GM12864 (cell line): ENCODE data around the gene UQCC2.

Experiments used
- DNase-seq: peaks from one replicate; pipeline ENCODE4 v3.0.0-alpha.2; 2011; ENCODE audit warnings: low read depth
- H3K4me3 ChIP-seq: 2 replicates; pipeline ENCODE4 v1.5.1; 2011; ENCODE audit warnings: mild to moderate bottlenecking, low read depth, low read length, control low read depth
- TF ChIP-seq, protein P1 (sequence below): IDR thresholded peaks from 2 replicates; pipeline ENCODE4 v1.5.1; 2011; ENCODE audit warnings: low read depth, mild to moderate bottlenecking, moderate library complexity, low read length, control low read depth, inconsistent platforms; ENCODE audit errors: missing control alignments

The UQCC2 gene

DNA sequence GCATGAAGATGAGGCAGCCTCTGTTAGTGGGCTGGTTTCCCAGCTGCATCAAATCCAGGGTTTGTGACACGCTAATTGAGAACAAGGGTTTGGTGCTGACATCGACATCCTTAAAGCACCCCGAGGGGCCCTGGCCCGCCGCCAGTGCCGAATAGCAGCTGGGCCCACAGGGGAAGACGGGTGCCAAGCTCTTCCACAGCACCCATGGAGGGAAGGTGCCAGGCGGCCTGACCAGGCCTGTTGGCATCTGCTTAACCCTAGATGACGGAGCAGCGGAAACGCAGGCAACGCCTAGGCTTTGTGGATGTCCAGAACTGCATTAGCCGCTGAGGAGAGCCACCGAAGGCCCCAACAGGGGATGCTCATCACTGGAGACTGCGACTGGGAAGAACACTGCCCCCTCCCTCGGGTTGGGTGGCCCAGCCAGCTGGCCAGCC lies 16.0 kb downstream of the UQCC2 start:
- TF ChIP-seq, protein P1, sequence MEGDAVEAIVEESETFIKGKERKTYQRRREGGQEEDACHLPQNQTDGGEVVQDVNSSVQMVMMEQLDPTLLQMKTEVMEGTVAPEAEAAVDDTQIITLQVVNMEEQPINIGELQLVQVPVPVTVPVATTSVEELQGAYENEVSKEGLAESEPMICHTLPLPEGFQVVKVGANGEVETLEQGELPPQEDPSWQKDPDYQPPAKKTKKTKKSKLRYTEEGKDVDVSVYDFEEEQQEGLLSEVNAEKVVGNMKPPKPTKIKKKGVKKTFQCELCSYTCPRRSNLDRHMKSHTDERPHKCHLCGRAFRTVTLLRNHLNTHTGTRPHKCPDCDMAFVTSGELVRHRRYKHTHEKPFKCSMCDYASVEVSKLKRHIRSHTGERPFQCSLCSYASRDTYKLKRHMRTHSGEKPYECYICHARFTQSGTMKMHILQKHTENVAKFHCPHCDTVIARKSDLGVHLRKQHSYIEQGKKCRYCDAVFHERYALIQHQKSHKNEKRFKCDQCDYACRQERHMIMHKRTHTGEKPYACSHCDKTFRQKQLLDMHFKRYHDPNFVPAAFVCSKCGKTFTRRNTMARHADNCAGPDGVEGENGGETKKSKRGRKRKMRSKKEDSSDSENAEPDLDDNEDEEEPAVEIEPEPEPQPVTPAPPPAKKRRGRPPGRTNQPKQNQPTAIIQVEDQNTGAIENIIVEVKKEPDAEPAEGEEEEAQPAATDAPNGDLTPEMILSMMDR: no peak
- no peak for DNase-seq
- H3K4me3 ChIP-seq: no peak overlapping the region

GRCh38 chr6:33694977-33695376 lies 16.5 kb downstream of the UQCC2 start:
- TF ChIP-seq, protein P1: no peak
- no peak for DNase-seq

GRCh38 chr6:33694401-33694931 lies 17.0 kb downstream of the UQCC2 start:
- no peak for DNase-seq
- TF ChIP-seq, protein P1: no peak
- H3K4me3 ChIP-seq: no peak overlapping the region

More at GRCh38 chr6:33694977-33695376, 16.5 kb downstream of the UQCC2 start:
- no peak overlapping the region for H3K4me3 ChIP-seq

DNA sequence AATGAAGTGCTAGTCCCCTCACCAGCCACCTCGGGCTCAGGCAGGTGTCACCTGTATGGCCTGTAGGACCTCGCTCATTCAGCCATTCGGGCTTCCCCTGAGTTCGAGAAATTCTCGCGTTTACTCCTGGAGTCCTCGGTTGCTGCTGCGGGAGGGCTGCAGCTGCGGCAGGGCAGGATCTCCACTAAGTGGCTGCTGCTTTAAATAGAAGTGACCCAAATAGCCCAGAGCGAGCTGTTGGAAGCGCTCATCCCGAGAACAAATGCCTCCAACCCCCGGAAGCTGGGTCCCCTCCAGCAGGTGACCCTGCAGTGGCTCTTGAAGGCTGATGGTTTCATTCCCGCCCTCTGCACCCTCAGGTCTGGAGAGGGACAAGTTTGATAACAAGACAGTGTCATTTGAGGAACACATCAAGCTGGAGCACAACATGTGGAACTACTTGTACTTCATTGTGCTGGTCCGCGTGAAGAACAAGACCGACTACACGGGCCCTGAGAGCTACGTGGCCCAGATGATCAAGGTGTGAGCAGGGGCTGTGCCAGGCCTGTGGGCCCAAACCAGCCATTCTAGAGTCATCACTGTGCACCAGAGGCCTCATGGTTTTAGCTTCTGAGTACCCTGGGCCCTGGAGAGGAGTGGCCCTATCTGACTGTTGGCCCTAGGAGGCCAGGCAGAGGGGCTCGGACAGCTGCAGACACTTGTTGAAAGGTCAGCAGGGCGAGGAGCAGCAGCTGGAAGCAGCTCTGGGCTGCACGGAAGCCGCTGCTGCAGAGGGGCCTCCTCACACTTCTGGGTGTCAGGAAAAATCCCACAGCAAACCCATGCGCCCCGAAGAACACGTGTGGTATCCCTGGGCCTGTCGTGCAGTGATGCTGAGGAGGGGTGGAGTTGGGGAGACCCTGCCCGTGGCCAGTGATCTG lies 18.1 kb downstream of the UQCC2 start:
- TF ChIP-seq, protein P1: no peak
- no peak for DNase-seq
- no peak overlapping the region for H3K4me3 ChIP-seq

DNA sequence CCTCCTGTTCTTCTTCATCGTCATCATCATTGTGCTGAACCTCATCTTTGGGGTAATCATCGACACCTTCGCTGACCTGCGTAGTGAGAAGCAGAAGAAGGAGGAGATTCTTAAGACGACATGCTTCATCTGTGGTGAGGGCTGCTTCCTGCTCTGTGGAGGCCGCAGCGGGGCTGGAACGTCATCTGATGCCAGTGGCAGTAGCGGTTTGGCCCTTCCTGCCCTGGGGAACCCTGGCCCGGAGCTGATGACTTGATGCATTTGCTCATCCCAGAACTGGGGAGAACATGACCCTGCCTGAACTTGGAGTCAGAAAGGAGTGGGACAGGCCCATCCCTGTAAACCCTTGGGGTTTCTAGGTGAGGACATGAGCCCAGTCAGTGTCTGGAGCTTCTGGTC lies 18.7 kb downstream of the UQCC2 start:
- no peak overlapping the region for H3K4me3 ChIP-seq
- DNase-seq: no peak
- TF ChIP-seq, protein P1: no peak

GRCh38 chr6:33692078-33692759 lies 19.3 kb downstream of the UQCC2 start:
- TF ChIP-seq, protein P1: no peak
- no peak overlapping the region for H3K4me3 ChIP-seq
- DNase-seq: no peak
